Gastrocnemius medialis (tissue), 4 donors: ENCODE data around the gene KRTAP10-4. TPM values are rescaled to one million over a fixed set of nuclear protein-coding genes. Genes with fewer than 3 reads are reported as not detected.

ENCODE experiments used
- ATAC-seq, 2 donors: fragments of 150-250 bp; one replicate each; pipeline ENCODE4 v1.9.1; 2016
- DNase-seq, 2 donors: peaks; one replicate each; pipeline ENCODE4 v3.0.0-alpha.2; 2019
- H3K27ac ChIP-seq, 4 donors: fragments of 200-600 bp; sonication (generic); 1 replicate in 1 of 4; 2 replicates in 3 of 4; pipeline ENCODE4 v1.5.1; 2016 to 2018; ENCODE audit warnings: mild to moderate bottlenecking in 2 of 4, moderate library complexity in 1 of 4
- H3K27me3 ChIP-seq, 3 donors: fragments of 200-600 bp; sonication (generic) in 2 of 3; 1 replicate in 1 of 3; 2 replicates in 2 of 3; pipeline versions ENCODE4 v1.5.1 to v1.6.0; 2016 to 2019; ENCODE audit warnings: mild to moderate bottlenecking in 1 of 3, moderate library complexity in 1 of 3
- H3K36me3 ChIP-seq, 2 donors: fragments of 200-600 bp; sonication (generic) in 1 of 2; one replicate each; pipeline ENCODE4 v1.5.1; 2017 to 2018
- H3K4me1 ChIP-seq, 2 donors: fragments of 200-600 bp; sonication (generic) in 1 of 2; one replicate each; pipeline ENCODE4 v1.5.1; 2016 to 2017; ENCODE audit warnings: mild to moderate bottlenecking in 2 of 2
- H3K4me3 ChIP-seq, 4 donors: fragments of 200-600 bp; sonication (generic) in 3 of 4; 1 replicate in 1 of 4; 2 replicates in 3 of 4; pipeline ENCODE4 v1.5.1; 2016 to 2019; ENCODE audit warnings: mild to moderate bottlenecking in 2 of 4
- H3K9me3 ChIP-seq, 3 donors: fragments of 200-600 bp; sonication (generic) in 2 of 3; 1 replicate in 1 of 3; 2 replicates in 2 of 3; pipeline ENCODE4 v1.5.1; 2016 to 2019
- POLR2A ChIP-seq, 2 donors: fragments of 450-650 bp; IDR thresholded peaks; one replicate each; pipeline ENCODE4 v1.6.1; 2017; ENCODE audit warnings: antibody characterized with exemption in 2 of 2, mild to moderate bottlenecking in 2 of 2, moderate library complexity in 2 of 2
- in situ Hi-C, 4 donors: fragments of 200-750 bp; cut with MboI; loops; one replicate each; pipeline versions ENCODE4 v1.15.0 to v1.8.0; 2017; ENCODE audit warnings: low sequenced_read_pairs in 4 of 4
- intact Hi-C: fragments of 100-400 bp; cut with DNase I; formaldehyde crosslinking; loops from one replicate; pipeline ENCODE4 v1.15.1; 2023; ENCODE audit warnings: low total_unique reads
- total RNA-seq, 4 donors: library from RNA; depleted of rRNA; stranded (reverse); fragments of >200 nt; gene quantifications; one replicate each; pipeline versions ENCODE4 v1.1.0 to v1.2.3, GENCODE V29; 2016
- TF ChIP-seq, protein P1 (sequence below), 5 experiments: fragments of 450-650 bp in 3 of 5; fragments of 200-600 bp in 2 of 5; sonication (generic) in 2 of 5; IDR thresholded peaks in 4 of 5; conservative IDR thresholded peaks in 1 of 5; 1 replicate in 4 of 5; 2 replicates in 1 of 5; pipeline ENCODE4 v1.5.1; 2016 to 2019; ENCODE audit warnings: antibody characterized with exemption in 5 of 5, mild to moderate bottlenecking in 3 of 5, moderate library complexity in 3 of 5

The KRTAP10-4 gene
- total RNA-seq, 4 donors from 2014 or later = not detected

DNA sequence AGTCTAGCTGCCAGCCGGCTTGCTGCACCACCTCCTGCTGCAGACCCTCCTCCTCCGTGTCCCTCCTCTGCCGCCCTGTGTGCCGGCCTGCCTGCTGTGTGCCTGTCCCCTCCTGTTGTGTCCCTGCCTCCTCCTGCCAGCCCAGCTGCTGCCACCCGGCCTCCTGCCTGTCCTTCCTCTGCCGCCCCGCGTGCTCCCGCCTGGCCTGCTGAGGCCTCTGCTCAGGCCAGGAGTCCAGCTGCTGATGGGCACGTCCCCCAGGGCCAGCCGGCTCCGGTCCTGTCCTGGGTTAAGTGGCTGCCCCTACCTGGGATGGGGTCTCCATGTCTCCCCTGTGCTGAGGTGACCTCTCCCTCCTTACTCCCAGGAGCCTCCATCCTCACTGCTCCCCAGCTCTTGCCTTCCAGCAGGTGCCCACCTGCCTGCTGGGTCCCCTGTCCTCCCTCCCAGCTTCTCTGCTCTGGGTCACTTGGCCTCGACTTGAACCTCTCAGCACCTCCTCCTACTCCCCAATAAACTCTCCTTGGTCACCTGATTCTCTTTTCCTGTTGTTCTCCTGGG is 39.2 kb downstream of the KRTAP10-4 start:
- no peak for TF ChIP-seq POLR2A (IDR thresholded peaks at IDR 0.05)
- TF ChIP-seq, protein P1, sequence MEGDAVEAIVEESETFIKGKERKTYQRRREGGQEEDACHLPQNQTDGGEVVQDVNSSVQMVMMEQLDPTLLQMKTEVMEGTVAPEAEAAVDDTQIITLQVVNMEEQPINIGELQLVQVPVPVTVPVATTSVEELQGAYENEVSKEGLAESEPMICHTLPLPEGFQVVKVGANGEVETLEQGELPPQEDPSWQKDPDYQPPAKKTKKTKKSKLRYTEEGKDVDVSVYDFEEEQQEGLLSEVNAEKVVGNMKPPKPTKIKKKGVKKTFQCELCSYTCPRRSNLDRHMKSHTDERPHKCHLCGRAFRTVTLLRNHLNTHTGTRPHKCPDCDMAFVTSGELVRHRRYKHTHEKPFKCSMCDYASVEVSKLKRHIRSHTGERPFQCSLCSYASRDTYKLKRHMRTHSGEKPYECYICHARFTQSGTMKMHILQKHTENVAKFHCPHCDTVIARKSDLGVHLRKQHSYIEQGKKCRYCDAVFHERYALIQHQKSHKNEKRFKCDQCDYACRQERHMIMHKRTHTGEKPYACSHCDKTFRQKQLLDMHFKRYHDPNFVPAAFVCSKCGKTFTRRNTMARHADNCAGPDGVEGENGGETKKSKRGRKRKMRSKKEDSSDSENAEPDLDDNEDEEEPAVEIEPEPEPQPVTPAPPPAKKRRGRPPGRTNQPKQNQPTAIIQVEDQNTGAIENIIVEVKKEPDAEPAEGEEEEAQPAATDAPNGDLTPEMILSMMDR (IDR thresholded peaks at IDR 0.05 in 4 of 5, conservative IDR thresholded peaks at IDR 0.05 in 1 of 5) = no peak

DNA sequence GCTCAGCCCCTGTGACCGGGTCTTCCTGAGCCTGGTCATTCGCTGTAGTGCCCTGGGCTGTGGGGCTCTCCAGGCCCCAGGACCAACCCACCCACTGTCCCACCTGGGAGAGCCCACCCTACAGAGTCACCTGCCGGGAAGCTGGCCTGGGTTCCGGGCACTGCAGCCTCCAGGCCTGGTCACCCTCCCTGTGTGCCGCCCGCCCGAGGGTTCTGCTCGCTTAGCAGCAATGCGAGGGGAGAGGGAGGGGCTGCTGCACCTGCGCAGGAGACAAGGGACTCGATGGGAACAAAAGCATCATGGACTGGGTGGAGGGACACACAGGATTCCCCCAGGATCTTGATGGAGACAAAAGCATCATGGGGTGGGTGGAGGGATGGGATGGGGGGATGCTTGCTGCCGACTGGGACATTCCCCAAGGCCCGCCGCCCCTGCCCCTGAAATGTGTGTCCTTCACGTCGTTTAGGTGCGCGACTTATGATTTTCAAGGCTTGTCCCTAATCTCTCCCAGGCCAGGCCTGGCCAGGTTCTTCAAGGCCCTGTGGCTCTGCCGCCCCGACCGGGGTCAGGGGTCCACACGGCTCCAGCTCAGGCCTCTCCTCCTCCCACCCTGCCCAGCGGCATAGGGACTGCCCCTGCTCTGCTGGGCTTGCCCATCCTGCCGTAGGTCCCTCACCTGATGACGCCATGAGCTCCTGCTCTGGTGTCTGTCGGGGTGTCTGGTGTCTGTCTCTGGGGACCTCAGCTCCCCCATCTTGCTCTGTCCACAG is 40.0 kb downstream of the KRTAP10-4 start:
- Histone ChIP-seq H3K4me1 (no peaks in the 10 kb centered on the region), H3K27ac (no peak overlapping the region), H3K36me3 (no peaks in the 10 kb centered on the region), H3K9me3 (no peaks in the 10 kb centered on the region), H3K4me3 (no peak overlapping the region), H3K27me3 (peaks cover 5 to 11% (median 5%) of the 10 kb centered on the region in 3 donors)
- no peak for TF ChIP-seq POLR2A (IDR thresholded peaks at IDR 0.05)
- TF ChIP-seq, protein P1 (IDR thresholded peaks at IDR 0.05 in 4 of 5, conservative IDR thresholded peaks at IDR 0.05 in 1 of 5) = no peak
- intact Hi-C loops = no loop called here
- in situ Hi-C loops = no loop called here
- ATAC-seq (no peak), DNase-seq (no peak)

More for the DNA sequence above, 39.2 kb downstream of the KRTAP10-4 start:
- Histone ChIP-seq H3K27me3 (peaks cover 5 to 11% (median 5%) of the 10 kb centered on the region in 3 donors), H3K4me3 (no peak overlapping the region), H3K27ac (no peak overlapping the region), H3K36me3 (no peaks in the 10 kb centered on the region), H3K9me3 (no peaks in the 10 kb centered on the region), H3K4me1 (no peaks in the 10 kb centered on the region)
- DNase-seq (no peak), ATAC-seq (no peak)
- intact Hi-C loops = no loop called here
- in situ Hi-C loops = no loop called here

DNA sequence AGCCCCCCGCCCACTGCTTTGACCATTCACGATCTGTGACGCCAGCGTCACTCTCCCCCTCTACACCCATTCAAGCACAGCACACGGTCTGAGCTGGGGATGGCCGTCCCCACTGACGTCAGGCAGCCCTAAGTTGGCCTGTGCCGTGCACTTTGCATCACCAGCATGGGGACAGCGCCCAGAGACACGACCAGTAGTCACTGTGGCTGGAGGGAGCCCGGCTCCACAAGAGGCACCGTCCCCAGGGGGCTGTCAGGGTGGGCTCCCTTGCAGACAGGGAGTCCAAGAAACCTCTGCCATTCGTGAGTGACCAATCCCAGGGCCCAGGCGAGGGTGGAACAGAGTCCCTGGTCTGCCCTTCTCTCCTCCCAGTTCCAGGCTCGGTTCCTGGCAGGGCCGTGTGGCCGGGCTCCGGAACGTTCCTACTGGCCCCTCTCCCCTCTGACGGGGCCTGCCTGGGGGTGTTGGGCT is 40.7 kb downstream of the KRTAP10-4 start:
- no peak for TF ChIP-seq POLR2A (IDR thresholded peaks at IDR 0.05)
- TF ChIP-seq, protein P1 (IDR thresholded peaks at IDR 0.05 in 4 of 5, conservative IDR thresholded peaks at IDR 0.05 in 1 of 5) = no peak
- DNase-seq (no peak), ATAC-seq (no peak)
- in situ Hi-C loops = no loop called here
- peaks cover 5 to 11% (median 5%) of the 10 kb centered on the region in 3 donors for H3K27me3 ChIP-seq
- H3K4me1 ChIP-seq = no peaks in the 10 kb centered on the region
- H3K4me3 ChIP-seq = no peak overlapping the region
- H3K9me3 ChIP-seq = no peaks in the 10 kb centered on the region
- intact Hi-C loops = no loop called here
- H3K27ac ChIP-seq = no peak overlapping the region
- H3K36me3 ChIP-seq = no peaks in the 10 kb centered on the region

DNA sequence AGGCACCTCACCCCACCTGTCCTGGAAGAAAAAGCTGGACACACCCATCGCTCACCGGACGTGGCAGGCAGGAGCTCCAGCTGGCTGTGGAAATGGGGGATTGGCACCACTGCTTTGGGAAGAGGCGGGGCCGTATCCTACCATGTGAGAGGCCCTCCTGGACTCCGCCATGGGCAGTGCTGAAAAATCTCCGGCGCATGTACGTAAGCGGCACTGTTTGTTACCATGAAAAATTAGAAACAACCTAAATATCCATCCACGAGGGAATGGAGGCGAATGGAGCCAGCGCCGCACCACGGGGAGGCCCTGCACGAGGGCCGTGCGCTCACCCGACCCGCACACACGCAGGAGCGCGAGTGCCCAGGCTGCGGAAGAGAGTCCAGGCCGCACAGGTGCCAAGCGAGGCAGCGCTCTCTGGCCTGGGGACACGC is 41.4 kb downstream of the KRTAP10-4 start:
- H3K4me3 ChIP-seq = no peak overlapping the region
- H3K9me3 ChIP-seq = no peaks in the 10 kb centered on the region
- DNase-seq (no peak), ATAC-seq (no peak)
- H3K36me3 ChIP-seq = no peaks in the 10 kb centered on the region
- in situ Hi-C loops = no loop called here
- H3K4me1 ChIP-seq = no peaks in the 10 kb centered on the region
- intact Hi-C loops = no loop called here
- H3K27ac ChIP-seq = no peak overlapping the region
- TF ChIP-seq, protein P1 (IDR thresholded peaks at IDR 0.05 in 4 of 5, conservative IDR thresholded peaks at IDR 0.05 in 1 of 5) = no peak
- TF ChIP-seq POLR2A (IDR thresholded peaks at IDR 0.05) = no peak
- peaks cover 5 to 11% (median 5%) of the 10 kb centered on the region in 3 donors for H3K27me3 ChIP-seq
